ENCODE data around the gene DPP8. TPM values are rescaled to one million over a fixed set of nuclear protein-coding genes. Genes with fewer than 3 reads are reported as not detected.

Gene DPP8
- total RNA-seq, 4 donors from 2014 or later: 30.5 to 42.4 (median 41.5) TPM

DNA sequence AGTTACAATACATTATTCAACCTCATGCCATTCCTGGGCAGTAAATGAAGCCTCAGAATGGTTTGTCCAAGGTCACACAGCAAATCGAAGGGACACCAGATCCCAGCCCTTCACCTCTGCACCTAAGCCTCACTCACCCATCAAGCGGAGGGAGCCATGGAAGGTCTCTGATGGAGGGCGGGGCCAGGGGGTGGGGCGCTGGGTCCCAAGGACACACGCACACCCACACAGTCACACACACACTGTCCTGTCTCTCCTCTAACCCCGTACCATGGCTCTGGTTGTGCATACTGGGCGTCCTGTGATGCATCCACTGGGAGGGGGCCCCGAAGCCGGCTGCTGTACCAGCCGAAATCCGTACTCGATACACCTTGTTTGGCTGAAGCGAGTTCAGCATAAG is 124.4 kb downstream of the DPP8 start:
- DNase-seq: no peak
- Histone ChIP-seq H3K27ac (no peak overlapping the region), H3K4me3 (no peak overlapping the region), H3K27me3 (peaks cover 0 to 6% of the 10 kb centered on the region in 2 donors), H3K4me1 (peaks cover 0 to 5% (median 0%) of the 10 kb centered on the region in 4 donors), H3K9me3 (no peaks in the 10 kb centered on the region), H3K36me3 (no peaks in the 10 kb centered on the region)
- TF ChIP-seq, protein P1, sequence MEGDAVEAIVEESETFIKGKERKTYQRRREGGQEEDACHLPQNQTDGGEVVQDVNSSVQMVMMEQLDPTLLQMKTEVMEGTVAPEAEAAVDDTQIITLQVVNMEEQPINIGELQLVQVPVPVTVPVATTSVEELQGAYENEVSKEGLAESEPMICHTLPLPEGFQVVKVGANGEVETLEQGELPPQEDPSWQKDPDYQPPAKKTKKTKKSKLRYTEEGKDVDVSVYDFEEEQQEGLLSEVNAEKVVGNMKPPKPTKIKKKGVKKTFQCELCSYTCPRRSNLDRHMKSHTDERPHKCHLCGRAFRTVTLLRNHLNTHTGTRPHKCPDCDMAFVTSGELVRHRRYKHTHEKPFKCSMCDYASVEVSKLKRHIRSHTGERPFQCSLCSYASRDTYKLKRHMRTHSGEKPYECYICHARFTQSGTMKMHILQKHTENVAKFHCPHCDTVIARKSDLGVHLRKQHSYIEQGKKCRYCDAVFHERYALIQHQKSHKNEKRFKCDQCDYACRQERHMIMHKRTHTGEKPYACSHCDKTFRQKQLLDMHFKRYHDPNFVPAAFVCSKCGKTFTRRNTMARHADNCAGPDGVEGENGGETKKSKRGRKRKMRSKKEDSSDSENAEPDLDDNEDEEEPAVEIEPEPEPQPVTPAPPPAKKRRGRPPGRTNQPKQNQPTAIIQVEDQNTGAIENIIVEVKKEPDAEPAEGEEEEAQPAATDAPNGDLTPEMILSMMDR (IDR thresholded peaks at IDR 0.05): no peak
- TF ChIP-seq POLR2A (IDR thresholded peaks at IDR 0.05): no peak

Small RNA genes lying within 50 kb of the gene (small RNA-seq; reads per million reads assigned to genes)
- gene AC105129.1 (0 reads per million in 2 donors), gene RF00019 (0 reads per million in 2 donors), gene RNU6-19P (0 reads per million in 2 donors)

Other genes starting within 250 kb of the DPP8 start
- gene PARP16, start 230.8 kb downstream of the DPP8 start, total RNA-seq: 10 to 100 TPM in 1 of 4 donors, 1 to 10 TPM in 3; 7.0 to 23.1 (median 8.1) TPM
- gene RNU5A-1, start 221.6 kb downstream of the DPP8 start, total RNA-seq: not detected
- gene RNU5B-1, start 213.0 kb downstream of the DPP8 start, total RNA-seq: not detected
- gene IGDCC3, start 139.7 kb downstream of the DPP8 start, total RNA-seq: not detected
- 1 to 10 TPM in 2 of 4 donors, under 1 TPM in 1, not detected in 1; 0.40 to 3.3 (median 1.0) TPM for gene IGDCC4, start 94.7 kb downstream of the DPP8 start, total RNA-seq
- gene HACD3, start 12.8 kb upstream of the DPP8 start, total RNA-seq: 10 to 100 TPM; 22.3 to 36.5 (median 26.8) TPM
- 10 to 100 TPM; 44.1 to 90.8 (median 54.9) TPM for gene INTS14, start 93.4 kb upstream of the DPP8 start, total RNA-seq
- gene SLC24A1, start 104.2 kb upstream of the DPP8 start, total RNA-seq: 10 to 100 TPM in 1 of 4 donors, 1 to 10 TPM in 3; 6.0 to 15.7 (median 9.4) TPM